ENCODE measurements around the gene TTLL6. TPM values are rescaled to one million over a fixed set of nuclear protein-coding genes. Genes with fewer than 3 reads are reported as not detected.

The TTLL6 gene
- total and polyA plus RNA-seq, 3 donors from 2014 or later, result 18.5 to 70.9 (median 44.3) TPM

DNA sequence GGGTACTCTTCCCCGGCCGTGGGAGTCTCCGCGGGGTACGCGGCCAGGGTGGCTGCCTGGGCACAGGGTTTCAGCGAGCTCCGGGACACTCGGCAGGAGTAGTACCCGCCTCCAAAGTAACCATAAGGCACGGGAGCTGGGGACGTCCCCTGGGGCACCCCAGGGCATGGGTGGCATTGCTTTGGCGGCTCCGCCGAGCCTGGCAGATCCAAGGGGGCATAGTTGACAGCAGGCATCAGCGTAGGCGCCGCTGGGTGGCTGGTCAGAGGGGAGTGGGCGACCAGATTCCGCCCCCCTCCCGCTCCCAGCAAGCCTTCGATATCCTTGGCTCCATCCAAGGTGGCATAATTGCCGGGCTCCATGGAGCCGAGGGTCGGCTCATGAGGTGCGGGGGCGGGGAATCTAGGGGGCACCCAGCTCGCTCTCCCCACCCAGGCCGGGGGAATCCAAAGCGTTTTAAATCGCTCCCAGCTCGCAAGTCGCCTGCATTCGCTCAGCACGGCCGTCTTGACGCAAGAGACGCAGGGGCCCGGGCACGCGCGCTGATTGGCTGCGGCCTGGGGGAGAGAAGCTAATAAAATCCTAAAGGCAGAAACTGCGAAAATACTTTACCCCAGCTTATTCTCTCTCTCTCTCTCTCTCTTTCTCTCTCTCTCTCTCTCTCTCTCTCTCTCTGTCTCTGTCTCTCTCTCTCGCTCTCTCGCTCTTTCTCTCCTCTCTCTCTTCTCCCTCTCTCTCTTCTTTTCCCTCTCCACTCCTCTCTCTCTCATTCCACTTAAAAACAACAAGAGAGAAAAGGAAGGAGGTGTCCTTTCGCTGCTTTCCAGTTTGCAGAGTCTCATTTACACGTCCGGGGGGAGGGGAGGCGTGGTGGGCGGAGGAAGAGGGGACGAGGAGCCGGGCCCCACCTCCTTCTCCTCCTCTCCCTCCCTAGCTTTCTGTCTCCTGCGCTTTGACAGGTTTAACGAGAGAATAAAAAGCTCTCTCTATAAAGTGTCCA lies 88.5 kb downstream of the TTLL6 start, which contains the start of gene HOXB13:
Gene HOXB13 (minus strand): TSS at position 519 of the 1,000 bp plus-strand sequence. CDS start 157 bp downstream, at position 362.
- TF ChIP-seq POLR2A (IDR thresholded peaks at IDR 0.05), result no peak
- no peaks in the 10 kb centered on the region for H3K9me3 ChIP-seq
- H3K4me1 ChIP-seq, result peaks cover 20% of the 10 kb centered on the region
- no peak within 1 kb of the TSS for H3K27ac ChIP-seq
- peak within 1 kb of the TSS in 1 of 2 donors; percentile 17 for H3K4me3 ChIP-seq
- no peaks in the 10 kb centered on the region for H3K36me3 ChIP-seq (ENCODE audit: low read depth, missing control alignments)
- 1 to 3% methylated on average over 28 to 55 of the region's 55 CpGs for WGBS, 2 donors
- intact Hi-C loops (cut with DNase I; ENCODE audit: low total_unique reads), result loop anchor here (5.0 to 10.0 kb wide), 2 partner anchors 66 to 154 kb away; no protein-coding TSS in a partner anchor
- peak; percentile 43 for DNase-seq
- peaks cover 6% of the 10 kb centered on the region for H3K27me3 ChIP-seq

DNA sequence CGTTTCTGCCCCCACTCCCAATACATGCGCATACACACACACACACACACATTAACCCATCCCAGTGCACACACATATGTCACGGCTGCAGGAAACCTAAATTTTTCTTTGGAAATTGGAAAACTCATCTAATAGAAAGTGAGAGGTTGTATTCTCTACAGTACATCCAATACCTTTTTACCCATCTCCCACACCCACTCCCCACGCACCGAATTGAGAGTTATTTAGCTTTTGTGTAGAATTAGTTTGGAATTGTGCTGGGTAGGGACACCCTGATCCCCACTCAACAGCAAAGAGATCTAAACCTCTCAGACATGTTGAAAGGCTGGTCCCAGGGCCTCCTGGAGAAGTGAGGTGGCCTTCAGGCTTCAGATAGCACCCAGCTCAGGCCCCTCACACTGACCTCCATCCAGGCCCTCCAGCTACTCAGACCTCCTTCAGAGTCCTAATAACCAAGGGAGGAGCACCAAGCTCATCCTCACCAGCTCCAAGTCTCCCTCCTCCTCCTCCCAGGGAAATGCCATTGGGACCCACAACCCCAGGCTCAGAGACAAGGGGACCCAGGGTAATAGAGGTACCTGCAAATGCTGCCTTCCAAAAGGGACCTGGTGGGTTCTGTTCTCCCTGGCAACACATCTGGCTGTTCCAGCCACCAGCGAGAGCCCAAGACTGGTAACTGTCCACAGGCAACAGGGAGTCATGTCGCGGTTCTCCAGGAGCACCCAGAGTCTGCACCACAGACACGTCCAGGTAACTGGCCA lies 89.4 kb downstream of the TTLL6 start:
- Histone ChIP-seq H3K9me3 (no peaks in the 10 kb centered on the region), H3K27me3 (peaks cover 1% of the 10 kb centered on the region), H3K27ac (no peak overlapping the region), H3K36me3 (ENCODE audit: low read depth, missing control alignments) (no peaks in the 10 kb centered on the region), H3K4me3 (no peak overlapping the region), H3K4me1 (peaks cover 23% of the 10 kb centered on the region)
- whole genome bisulfite sequencing, 2 donors, result 22 to 28% methylated on average over 6 to 8 of the region's 9 CpGs
- TF ChIP-seq POLR2A (IDR thresholded peaks at IDR 0.05), result no peak
- TF ChIP-seq, protein P1, sequence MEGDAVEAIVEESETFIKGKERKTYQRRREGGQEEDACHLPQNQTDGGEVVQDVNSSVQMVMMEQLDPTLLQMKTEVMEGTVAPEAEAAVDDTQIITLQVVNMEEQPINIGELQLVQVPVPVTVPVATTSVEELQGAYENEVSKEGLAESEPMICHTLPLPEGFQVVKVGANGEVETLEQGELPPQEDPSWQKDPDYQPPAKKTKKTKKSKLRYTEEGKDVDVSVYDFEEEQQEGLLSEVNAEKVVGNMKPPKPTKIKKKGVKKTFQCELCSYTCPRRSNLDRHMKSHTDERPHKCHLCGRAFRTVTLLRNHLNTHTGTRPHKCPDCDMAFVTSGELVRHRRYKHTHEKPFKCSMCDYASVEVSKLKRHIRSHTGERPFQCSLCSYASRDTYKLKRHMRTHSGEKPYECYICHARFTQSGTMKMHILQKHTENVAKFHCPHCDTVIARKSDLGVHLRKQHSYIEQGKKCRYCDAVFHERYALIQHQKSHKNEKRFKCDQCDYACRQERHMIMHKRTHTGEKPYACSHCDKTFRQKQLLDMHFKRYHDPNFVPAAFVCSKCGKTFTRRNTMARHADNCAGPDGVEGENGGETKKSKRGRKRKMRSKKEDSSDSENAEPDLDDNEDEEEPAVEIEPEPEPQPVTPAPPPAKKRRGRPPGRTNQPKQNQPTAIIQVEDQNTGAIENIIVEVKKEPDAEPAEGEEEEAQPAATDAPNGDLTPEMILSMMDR (IDR thresholded peaks at IDR 0.05), result no peak
- no peak for DNase-seq
- intact Hi-C loops (cut with DNase I; ENCODE audit: low total_unique reads), result loop anchor here (5.0 to 10.0 kb wide), 2 partner anchors 67 to 155 kb away; no protein-coding TSS in a partner anchor

DNA sequence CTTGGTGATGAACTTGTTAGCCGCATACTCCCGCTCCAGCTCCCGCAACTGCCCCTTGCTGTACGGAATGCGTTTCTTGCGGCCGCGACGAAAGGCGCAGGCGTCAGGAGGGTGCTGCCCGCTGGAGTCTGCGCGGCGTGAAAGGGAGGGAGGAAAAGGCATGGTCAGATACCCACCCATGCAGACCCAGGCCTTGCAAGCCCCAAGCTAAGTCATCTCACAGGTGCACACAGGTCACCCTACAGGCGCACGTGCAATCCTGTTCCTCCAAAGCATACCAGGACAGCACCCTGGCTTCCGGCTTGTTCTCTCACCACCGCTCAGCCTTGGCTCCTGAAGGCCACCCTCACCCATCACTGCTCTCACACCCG lies 90.1 kb downstream of the TTLL6 start:
- Histone ChIP-seq H3K9me3 (no peaks in the 10 kb centered on the region), H3K36me3 (ENCODE audit: low read depth, missing control alignments) (no peaks in the 10 kb centered on the region), H3K27ac (no peak overlapping the region), H3K4me3 (no peak overlapping the region), H3K27me3 (no peaks in the 10 kb centered on the region), H3K4me1 (peaks cover 23% of the 10 kb centered on the region)
- TF ChIP-seq, protein P1 (IDR thresholded peaks at IDR 0.05), result no peak
- TF ChIP-seq POLR2A (IDR thresholded peaks at IDR 0.05), result no peak
- 5 to 6% methylated on average over 17 to 20 of the region's 20 CpGs for WGBS, 2 donors
- no peak for DNase-seq
- intact Hi-C loops (cut with DNase I; ENCODE audit: low total_unique reads), result loop anchor here (5.0 to 10.0 kb wide), 2 partner anchors 68 to 155 kb away; no protein-coding TSS in a partner anchor

DNA sequence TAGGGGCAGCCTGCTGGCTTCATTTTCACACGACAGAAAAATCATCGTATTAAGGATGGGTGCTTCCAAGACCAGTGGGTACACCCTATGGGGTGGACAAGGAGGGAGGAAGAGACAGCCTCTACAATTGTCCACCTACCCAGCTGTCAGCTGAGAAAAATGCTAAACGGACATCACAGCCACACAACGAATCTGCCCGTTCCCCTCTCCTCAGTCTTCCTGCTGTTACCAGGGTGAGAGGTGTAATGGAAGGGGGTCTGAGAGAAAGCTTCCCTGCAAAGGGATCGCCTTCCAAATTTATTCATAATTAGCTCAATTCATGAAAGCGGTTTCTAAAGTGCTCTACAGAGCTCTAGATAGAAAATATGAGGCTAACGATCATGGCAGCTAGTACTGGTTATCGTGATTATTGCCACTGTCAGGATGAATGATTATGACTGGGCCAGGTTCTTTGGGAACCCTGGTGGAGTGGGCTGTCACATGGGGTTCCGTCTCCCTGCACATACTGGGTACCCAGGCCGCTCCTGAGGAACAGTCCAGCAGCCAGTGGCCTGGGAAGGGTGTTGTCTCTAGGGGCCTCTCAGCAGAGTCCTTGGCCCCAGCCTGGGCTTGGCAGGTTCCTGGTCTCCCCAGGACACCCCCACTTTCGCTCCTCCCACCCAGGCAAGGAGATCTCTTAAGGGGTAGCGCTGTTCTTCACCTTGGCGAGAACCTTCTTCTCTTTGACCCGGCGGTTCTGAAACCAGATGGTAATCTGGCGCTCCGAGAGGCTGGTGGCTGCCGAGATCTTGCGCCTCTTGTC lies 90.7 kb downstream of the TTLL6 start:
- Histone ChIP-seq H3K4me3 (no peak overlapping the region), H3K36me3 (ENCODE audit: low read depth, missing control alignments) (no peaks in the 10 kb centered on the region), H3K4me1 (peaks cover 23% of the 10 kb centered on the region), H3K27ac (no peak overlapping the region), H3K27me3 (no peaks in the 10 kb centered on the region), H3K9me3 (no peaks in the 10 kb centered on the region)
- no peak for TF ChIP-seq POLR2A (IDR thresholded peaks at IDR 0.05)
- TF ChIP-seq, protein P1 (IDR thresholded peaks at IDR 0.05), result no peak
- no peak for DNase-seq
- WGBS, 2 donors, result 13 to 15% methylated on average over 13 to 20 of the region's 20 CpGs
- intact Hi-C loops (cut with DNase I; ENCODE audit: low total_unique reads), result loop anchor here (5.0 to 10.0 kb wide), 2 partner anchors 68 to 156 kb away; no protein-coding TSS in a partner anchor

Measured in testis (tissue), 3 donors.